ENCODE results near the gene LCE2D.
A peak's percentile ranks its signal among the peaks of the same experiment; 100 is the strongest.
"Not testable (repeated sequence)": the region's sequence is repeated elsewhere in the genome, so short reads cannot be mapped to it uniquely, and the experiment has no call there.

LCE2D gene

GRCh38 chr1:152663098-152663497 is at the start of gene LCE2D:
Gene LCE2D (plus strand): TSS chr1:152663380. CDS start chr1:152664106, 726 bp downstream.
- no peak for DNase-seq (ENCODE audit: low read depth in 4 of 4, low spot score in 1 of 4)

- no peak for DNase-seq (ENCODE audit: low read depth in 4 of 4, low spot score in 1 of 4)
Observed at GRCh38 chr1:152613511-152613910, 49.7 kb upstream of the LCE2D start, which contains the start of gene LCE3B. Gene LCE3B (plus strand): TSS chr1:152613811. CDS start chr1:152613811, 0 bp downstream.

GRCh38 chr1:152621993-152622392 is 41.2 kb upstream of the LCE2D start:
- DNase-seq (ENCODE audit: low read depth in 4 of 4, low spot score in 1 of 4), result no peak

GRCh38 chr1:152622803-152623202 is 40.4 kb upstream of the LCE2D start, which contains the start of gene LCE3A:
Gene LCE3A (minus strand): TSS chr1:152623103. CDS start chr1:152623103, 0 bp downstream.
- DNase-seq (ENCODE audit: low read depth in 4 of 4, low spot score in 1 of 4), result no peak

GRCh38 chr1:152623203-152623844 is 39.9 kb upstream of the LCE2D start:
- peak in 1 of 4 experiments; percentile 3 for DNase-seq (ENCODE audit: low read depth in 4 of 4, low spot score in 1 of 4)

GRCh38 chr1:152626744-152627143 is 36.4 kb upstream of the LCE2D start:
- DNase-seq (ENCODE audit: low read depth in 4 of 4, low spot score in 1 of 4), result no peak

- no peak for DNase-seq (ENCODE audit: low read depth in 4 of 4, low spot score in 1 of 4)
Observed at GRCh38 chr1:152630596-152630995, 32.6 kb upstream of the LCE2D start.

GRCh38 chr1:152640351-152640750 is 22.8 kb upstream of the LCE2D start:
- DNase-seq (ENCODE audit: low read depth in 4 of 4, low spot score in 1 of 4), result no peak

- DNase-seq (ENCODE audit: low read depth in 4 of 4, low spot score in 1 of 4), result no peak
Observed at GRCh38 chr1:152643945-152644344, 19.2 kb upstream of the LCE2D start.

GRCh38 chr1:152645146-152645545 is 18.0 kb upstream of the LCE2D start:
- no peak for DNase-seq (ENCODE audit: low read depth in 4 of 4, low spot score in 1 of 4)

GRCh38 chr1:152646656-152647055 is 16.5 kb upstream of the LCE2D start:
- DNase-seq (ENCODE audit: low read depth in 4 of 4, low spot score in 1 of 4), result no peak

- DNase-seq (ENCODE audit: low read depth in 4 of 4, low spot score in 1 of 4), result peak; percentile 15 to 37 (median 26)
Observed at GRCh38 chr1:152654110-152654509, 9.1 kb upstream of the LCE2D start.

GRCh38 chr1:152656459-152656858 is 6.7 kb upstream of the LCE2D start:
- no peak for DNase-seq (ENCODE audit: low read depth in 4 of 4, low spot score in 1 of 4)

GRCh38 chr1:152657677-152658076 is 5.5 kb upstream of the LCE2D start:
- no peak for DNase-seq (ENCODE audit: low read depth in 4 of 4, low spot score in 1 of 4)

- no peak for DNase-seq (ENCODE audit: low read depth in 4 of 4, low spot score in 1 of 4)
Observed at GRCh38 chr1:152658649-152659048, 4.5 kb upstream of the LCE2D start.

GRCh38 chr1:152666171-152666570 is 3.0 kb downstream of the LCE2D start:
- not testable (repeated sequence) for DNase-seq (ENCODE audit: low read depth in 4 of 4, low spot score in 1 of 4)

- DNase-seq (ENCODE audit: low read depth in 4 of 4, low spot score in 1 of 4), result no peak
Observed at GRCh38 chr1:152667648-152668047, 4.5 kb downstream of the LCE2D start.

GRCh38 chr1:152673016-152673415 is 9.8 kb downstream of the LCE2D start:
- no peak for DNase-seq (ENCODE audit: low read depth in 4 of 4, low spot score in 1 of 4)

GRCh38 chr1:152674983-152675382 is 11.8 kb downstream of the LCE2D start, which contains the start of gene LCE2C:
Gene LCE2C (plus strand): TSS chr1:152675279. CDS start chr1:152676016, 737 bp downstream.
- not testable (repeated sequence) for DNase-seq (ENCODE audit: low read depth in 4 of 4, low spot score in 1 of 4)

- no peak for DNase-seq (ENCODE audit: low read depth in 4 of 4, low spot score in 1 of 4)
Observed at GRCh38 chr1:152679459-152679858, 16.3 kb downstream of the LCE2D start.

GRCh38 chr1:152681616-152682015 is 18.4 kb downstream of the LCE2D start:
- no peak for DNase-seq (ENCODE audit: low read depth in 4 of 4, low spot score in 1 of 4)

- DNase-seq (ENCODE audit: low read depth in 4 of 4, low spot score in 1 of 4), result no peak
Observed at GRCh38 chr1:152683846-152684245, 20.7 kb downstream of the LCE2D start.

- DNase-seq (ENCODE audit: low read depth in 4 of 4, low spot score in 1 of 4), result not testable (repeated sequence)
Observed at GRCh38 chr1:152685823-152686222, 22.6 kb downstream of the LCE2D start, which contains the start of gene LCE2B. Gene LCE2B (plus strand): TSS chr1:152686123. CDS start chr1:152686844, 721 bp downstream.
